ENCODE measurements around the gene IGFBP2. TPM values are rescaled to one million over a fixed set of nuclear protein-coding genes. Genes with fewer than 3 reads are reported as not detected.

IGFBP2 gene
- total and polyA plus RNA-seq, 4 donors = 88.8 to 1,119 (median 352) TPM

- Histone ChIP-seq H3K36me3 (ENCODE audit: control insufficient read depth in 4 of 4, insufficient read depth in 3 of 4, low read depth in 1 of 4, low read length in 3 of 4) (peaks cover 0 to 8% (median 6%) of the 10 kb centered on the region in 4 donors), H3K27ac (ENCODE audit: low read depth in 1 of 2, low read length in 2 of 2) (no peak overlapping the region), H3K9ac (ENCODE audit: low read depth in 1 of 2, low read length in 2 of 2) (no peak overlapping the region), H3K4me3 (ENCODE audit: low read depth in 1 of 3, low read length in 3 of 3) (no peak overlapping the region), H3K4me1 (ENCODE audit: control insufficient read depth in 4 of 4, insufficient read depth in 4 of 4, low read length in 3 of 4) (peaks cover 1 to 4% (median 3%) of the 10 kb centered on the region in 4 donors), H3K27me3 (ENCODE audit: control insufficient read depth in 4 of 4, insufficient read depth in 4 of 4, low read length in 3 of 4) (no peaks in the 10 kb centered on the region), H3K9me3 (ENCODE audit: control insufficient read depth in 4 of 4, low read length in 3 of 4) (no peaks in the 10 kb centered on the region)
- no peak for DNase-seq (ENCODE audit: low spot score)
- WGBS = 92% methylated on average over 6 of the region's 6 CpGs
- TF ChIP-seq FOXA2 (IDR thresholded peaks at IDR 0.05) = no peak
- no peak for TF ChIP-seq RXRA (IDR thresholded peaks at IDR 0.05)
- no peak for TF ChIP-seq REST (IDR thresholded peaks at IDR 0.05)
- TF ChIP-seq RAD21 (IDR thresholded peaks at IDR 0.05) = no peak
- TF ChIP-seq ATF3 (IDR thresholded peaks at IDR 0.05) = no peak
- no peak for TF ChIP-seq NR2F2 (IDR thresholded peaks at IDR 0.05)
- no peak for TF ChIP-seq CTCF (IDR thresholded peaks at IDR 0.05; ENCODE audit: low read depth, low read length, missing input control)
- TF ChIP-seq YY1 (IDR thresholded peaks at IDR 0.05) = no peak
- TF ChIP-seq HNF4G (IDR thresholded peaks at IDR 0.05) = no peak
- no peak for TF ChIP-seq HNF4A (conservative IDR thresholded peaks at IDR 0.05)
- TF ChIP-seq EGR1 (IDR thresholded peaks at IDR 0.05; ENCODE audit: low read depth in 2 of 2) = no peak
- TF ChIP-seq MAX (IDR thresholded peaks at IDR 0.05) = no peak
- no peak for TF ChIP-seq TAF1 (conservative IDR thresholded peaks at IDR 0.05)
- no peak for TF ChIP-seq SP1 (IDR thresholded peaks at IDR 0.05)
- no peak for TF ChIP-seq JUND (IDR thresholded peaks at IDR 0.05)
- no peak for TF ChIP-seq ZBTB33 (IDR thresholded peaks at IDR 0.05)
- TF ChIP-seq FOXA1 (IDR thresholded peaks at IDR 0.05) = no peak
Observed at GRCh38 chr2:216659276-216659675, 26.1 kb downstream of the IGFBP2 start.

- Histone ChIP-seq H3K27ac (ENCODE audit: low read depth in 1 of 2, low read length in 2 of 2) (no peak overlapping the region), H3K4me3 (ENCODE audit: low read depth in 1 of 3, low read length in 3 of 3) (no peak overlapping the region), H3K4me1 (ENCODE audit: control insufficient read depth in 4 of 4, insufficient read depth in 4 of 4, low read length in 3 of 4) (peaks cover 1 to 10% (median 6%) of the 10 kb centered on the region in 4 donors), H3K27me3 (ENCODE audit: control insufficient read depth in 4 of 4, insufficient read depth in 4 of 4, low read length in 3 of 4) (no peaks in the 10 kb centered on the region), H3K36me3 (ENCODE audit: control insufficient read depth in 4 of 4, insufficient read depth in 3 of 4, low read depth in 1 of 4, low read length in 3 of 4) (peaks cover 0 to 8% (median 6%) of the 10 kb centered on the region in 4 donors), H3K9me3 (ENCODE audit: control insufficient read depth in 4 of 4, low read length in 3 of 4) (no peaks in the 10 kb centered on the region), H3K9ac (ENCODE audit: low read depth in 1 of 2, low read length in 2 of 2) (no peak overlapping the region)
- TF ChIP-seq ATF3 (IDR thresholded peaks at IDR 0.05) (no peak), TAF1 (conservative IDR thresholded peaks at IDR 0.05) (no peak), SP1 (IDR thresholded peaks at IDR 0.05) (no peak)
- 97% methylated on average over 10 of the region's 10 CpGs for WGBS
- no peak for DNase-seq (ENCODE audit: low spot score)
Observed at GRCh38 chr2:216660496-216660895, 27.3 kb downstream of the IGFBP2 start.
